Left ventricle myocardium inferior (tissue), 1 donor: Measurements from ENCODE around the gene CTXN1. TPM values are rescaled to one million over a fixed set of nuclear protein-coding genes. Genes with fewer than 3 reads are reported as not detected.

Experiments
- DNase-seq: peaks from one replicate; pipeline ENCODE4 v3.0.0-alpha.2; 2020
- H3K27ac ChIP-seq: fragments of 200-600 bp; replicated peaks from 2 replicates; pipeline ENCODE4 v1.8.0; 2021
- H3K27me3 ChIP-seq: fragments of 200-600 bp; 2 replicates; pipeline ENCODE4 v1.8.0; 2021; ENCODE audit warnings: low read depth
- H3K36me3 ChIP-seq: fragments of 200-600 bp; 2 replicates; pipeline ENCODE4 v1.8.0; 2021
- H3K4me1 ChIP-seq: fragments of 200-600 bp; 2 replicates; pipeline ENCODE4 v1.8.0; 2021
- H3K4me3 ChIP-seq: fragments of 200-600 bp; 2 replicates; pipeline ENCODE4 v1.8.0; 2021; ENCODE audit warnings: mild to moderate bottlenecking, moderate library complexity
- H3K9me3 ChIP-seq: fragments of 200-600 bp; replicated peaks from 2 replicates; pipeline ENCODE4 v1.8.0; 2021
- CTCF ChIP-seq: fragments of 200-600 bp; IDR thresholded peaks from 2 replicates; pipeline ENCODE4 v1.8.0; 2021; ENCODE audit warnings: antibody characterized with exemption, mild to moderate bottlenecking, borderline replicate concordance
- intact Hi-C: fragments of 100-400 bp; cut with micrococcal nuclease; formaldehyde crosslinking; loops from one replicate; pipeline ENCODE4 v1.11.0; 2022
- total RNA-seq: library from RNA; stranded (reverse); fragmentation: NEBNext Ultra II Directional; extraction: Animal tissue kit (Norgen Biotek cat#: 25700); gene quantifications from one replicate; pipeline ENCODE4 v1.2.1, GENCODE V29; 2021
- donor health status: DM: no; HTN: yes; CAD: no; lungs with severe emphysema.

CTXN1 gene
- total RNA-seq, 1 donor from 2014 or later, result 0.22 TPM

DNA sequence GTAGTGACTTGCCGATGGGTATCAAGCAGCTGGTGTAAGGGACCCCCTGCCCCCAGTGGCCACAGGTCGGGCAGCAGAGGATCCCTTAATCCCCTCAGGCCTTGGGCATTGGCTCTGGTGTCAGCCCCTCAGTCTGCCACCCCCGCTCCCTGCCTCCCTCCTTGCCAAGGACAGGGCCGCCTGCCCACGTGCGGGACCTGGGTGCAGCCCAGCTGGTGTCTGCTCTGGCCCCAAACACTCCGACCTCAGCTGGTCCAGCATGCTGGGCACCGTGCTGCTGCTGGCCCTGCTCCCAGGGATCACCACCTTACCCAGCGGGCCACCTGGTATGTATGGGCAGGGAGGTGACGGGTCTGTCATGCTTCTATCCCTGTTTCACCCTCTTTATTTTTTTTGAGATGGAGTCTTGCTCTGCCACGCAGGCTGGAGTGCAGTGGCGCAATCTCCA lies 11.3 kb downstream of the CTXN1 start, which contains the start of gene TGFBR3L:
Gene TGFBR3L (plus strand): TSS at position 233 of the 448 bp plus-strand sequence.
- no peak for DNase-seq
- H3K9me3 ChIP-seq, result no peaks in the 10 kb centered on the region
- intact Hi-C loops, result no loop called here
- H3K27me3 ChIP-seq, result peaks cover 55% of the 10 kb centered on the region
- peaks cover 40% of the 10 kb centered on the region for H3K36me3 ChIP-seq
- peaks cover 45% of the 10 kb centered on the region for H3K4me1 ChIP-seq
- no peak for TF ChIP-seq CTCF
- H3K4me3 ChIP-seq, result no peak within 1 kb of the TSS
- H3K27ac ChIP-seq, result no peak within 1 kb of the TSS

DNA sequence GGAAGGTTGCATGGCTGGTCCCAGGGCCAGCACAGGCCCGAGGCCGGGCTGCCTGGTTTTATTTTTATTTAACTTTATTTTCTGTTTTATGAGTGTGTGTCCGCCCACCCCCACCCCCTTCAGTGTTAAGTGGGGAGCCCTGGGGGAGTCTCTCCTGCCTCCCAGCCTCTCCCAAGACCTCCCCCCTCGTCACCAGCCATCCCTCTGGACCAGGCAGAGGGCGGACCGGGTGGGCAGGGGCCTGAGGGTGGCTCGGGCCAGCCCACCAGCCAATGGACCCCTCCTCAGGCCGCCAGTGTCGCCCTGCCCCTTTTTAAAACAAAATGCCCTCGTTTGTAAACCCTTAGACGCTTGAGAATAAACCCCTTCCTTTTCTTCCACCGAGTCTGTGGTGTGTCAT lies 11.8 kb downstream of the CTXN1 start:
- peaks cover 50% of the 10 kb centered on the region for H3K27me3 ChIP-seq
- peaks cover 40% of the 10 kb centered on the region for H3K4me1 ChIP-seq
- intact Hi-C loops, result no loop called here
- peaks cover 45% of the 10 kb centered on the region for H3K36me3 ChIP-seq
- H3K27ac ChIP-seq, result no peak overlapping the region
- H3K9me3 ChIP-seq, result no peaks in the 10 kb centered on the region
- no peak for DNase-seq
- TF ChIP-seq CTCF, result no peak
- H3K4me3 ChIP-seq, result no peak overlapping the region

DNA sequence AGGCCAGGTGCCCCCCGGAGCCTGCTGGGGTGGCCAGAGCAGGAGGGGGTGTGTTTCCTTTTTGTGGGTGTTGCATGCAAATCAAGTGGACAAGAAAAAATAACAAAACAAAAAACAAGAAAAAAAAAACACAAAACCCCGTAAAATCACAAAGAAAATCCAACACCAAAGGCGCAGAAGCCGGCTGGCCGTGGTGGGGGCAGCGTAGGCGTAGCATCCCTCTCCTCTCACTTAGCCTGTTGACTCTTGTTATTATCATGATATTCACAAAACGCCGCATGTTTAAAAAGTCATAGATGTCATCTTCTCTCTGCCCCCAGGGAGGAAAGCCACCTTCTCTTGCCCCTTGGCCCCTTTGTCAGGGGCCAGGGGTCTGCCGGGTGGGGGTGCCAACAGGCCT lies 12.3 kb downstream of the CTXN1 start:
- no peak for TF ChIP-seq CTCF
- Histone ChIP-seq H3K4me3 (no peak overlapping the region), H3K4me1 (peaks cover 35% of the 10 kb centered on the region), H3K27me3 (peaks cover 46% of the 10 kb centered on the region), H3K36me3 (peaks cover 48% of the 10 kb centered on the region), H3K27ac (no peak overlapping the region), H3K9me3 (no peaks in the 10 kb centered on the region)
- intact Hi-C loops, result no loop called here
- DNase-seq, result no peak

- no peak for DNase-seq
- Histone ChIP-seq H3K36me3 (peaks cover 48% of the 10 kb centered on the region), H3K9me3 (no peaks in the 10 kb centered on the region), H3K27ac (no peak overlapping the region), H3K4me3 (no peak overlapping the region), H3K4me1 (peaks cover 35% of the 10 kb centered on the region), H3K27me3 (peaks cover 39% of the 10 kb centered on the region)
- TF ChIP-seq CTCF, result no peak
- intact Hi-C loops, result no loop called here
Observed at GRCh38 chr19:7912697-7913564, 13.0 kb downstream of the CTXN1 start.

DNA sequence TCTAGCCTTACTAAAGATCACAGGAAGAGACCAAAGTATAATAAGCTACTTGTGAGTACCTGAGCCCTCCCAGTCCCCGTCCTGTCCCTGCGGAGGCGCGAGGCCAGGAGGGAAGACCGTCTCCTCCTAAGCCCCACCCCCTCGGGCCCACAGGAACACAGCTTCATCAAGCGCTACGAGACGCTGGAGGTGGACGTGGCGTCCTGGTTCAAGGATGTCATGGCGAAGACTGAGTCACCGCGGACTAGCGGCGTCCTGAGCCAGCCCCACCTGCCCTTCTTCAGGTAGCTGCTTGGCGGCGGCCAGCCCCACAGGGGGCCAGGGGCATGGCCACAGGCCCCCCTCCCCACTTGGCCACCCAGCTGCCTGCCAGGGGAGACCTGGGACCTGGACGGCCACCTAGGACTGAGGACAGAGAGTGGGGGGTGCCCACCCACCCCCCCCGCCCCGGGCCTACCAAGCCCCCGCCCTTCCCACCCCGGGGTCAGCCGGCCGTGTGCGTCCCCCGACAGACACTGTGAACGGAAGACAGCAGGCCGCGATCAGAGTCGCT lies 13.7 kb downstream of the CTXN1 start:
- no peaks in the 10 kb centered on the region for H3K9me3 ChIP-seq
- intact Hi-C loops, result no loop called here
- no peak overlapping the region for H3K4me3 ChIP-seq
- DNase-seq, result no peak
- H3K4me1 ChIP-seq, result peaks cover 35% of the 10 kb centered on the region
- no peak overlapping the region for H3K27ac ChIP-seq
- TF ChIP-seq CTCF, result no peak
- H3K27me3 ChIP-seq, result peaks cover 32% of the 10 kb centered on the region
- H3K36me3 ChIP-seq, result peaks cover 52% of the 10 kb centered on the region
